Lung microvascular endothelial cell (primary cell): Measurements from ENCODE around the gene IL18BP. TPM values are rescaled to one million over a fixed set of nuclear protein-coding genes. Genes with fewer than 3 reads are reported as not detected.
A peak's percentile ranks its signal among the peaks of the same experiment; 100 is the strongest.

Experiments
- DNase-seq, 2 donors: peaks; one replicate each; pipeline versions ENCODE4 v3.0.0 to v3.0.0-alpha.2; 2010; ENCODE audit warnings: low read depth in 2 of 2
- total RNA-seq: library from RNA; depleted of rRNA; stranded (reverse); fragments of >200 nt; gene quantifications from 2 replicates; pipeline ENCODE4 v1.2.1, GENCODE V29; 2014

The IL18BP gene
- total RNA-seq, 1 donor from 2014 or later, result 2.0 TPM

- DNase-seq, result no peak
These were observed 13.5 kb downstream of the IL18BP start for GRCh38 chr11:72012091-72012630.

GRCh38 chr11:72012897-72013721 is 14.4 kb downstream of the IL18BP start:
- DNase-seq, result peak in 1 of 2 donors; percentile 1

- DNase-seq, result no peak
These were observed 15.3 kb downstream of the IL18BP start for GRCh38 chr11:72013765-72014711.

GRCh38 chr11:72014761-72015320 is 16.1 kb downstream of the IL18BP start:
- no peak for DNase-seq

GRCh38 chr11:72015511-72016061 is 16.9 kb downstream of the IL18BP start:
- peak in 1 of 2 donors; percentile 26 for DNase-seq

GRCh38 chr11:72018171-72018570 is 19.5 kb downstream of the IL18BP start:
- DNase-seq, result no peak

GRCh38 chr11:72023335-72023734 is 24.6 kb downstream of the IL18BP start:
- DNase-seq, result no peak

GRCh38 chr11:72024069-72024754 is 25.5 kb downstream of the IL18BP start:
- no peak for DNase-seq

GRCh38 chr11:72026090-72026489 is 27.4 kb downstream of the IL18BP start:
- no peak for DNase-seq

GRCh38 chr11:72030472-72031045 is 31.9 kb downstream of the IL18BP start:
- DNase-seq, result peak in 1 of 2 donors; percentile 51

GRCh38 chr11:72036687-72037086 is 38.0 kb downstream of the IL18BP start:
- DNase-seq, result no peak

- no peak for DNase-seq
These were observed 39.0 kb downstream of the IL18BP start for GRCh38 chr11:72037554-72038311.

- peak in 1 of 2 donors; percentile 31 for DNase-seq
These were observed 39.8 kb downstream of the IL18BP start for GRCh38 chr11:72038491-72038890.

GRCh38 chr11:72039031-72039855 is 40.5 kb downstream of the IL18BP start:
- DNase-seq, result peak in 1 of 2 donors; percentile 16

GRCh38 chr11:72039856-72040401 is 41.2 kb downstream of the IL18BP start:
- no peak for DNase-seq

- DNase-seq, result peak; percentile 80 to 94
These were observed 42.0 kb downstream of the IL18BP start for GRCh38 chr11:72040491-72041363.

GRCh38 chr11:72041364-72042063 is 42.8 kb downstream of the IL18BP start:
- peak; percentile 80 to 84 for DNase-seq
